ENCODE measurements around the gene GPR107. TPM values are rescaled to one million over a fixed set of nuclear protein-coding genes. Genes with fewer than 3 reads are reported as not detected.

GPR107 gene
- total RNA-seq, 1 experiment from 2014 or later = 8.6 TPM

DNA sequence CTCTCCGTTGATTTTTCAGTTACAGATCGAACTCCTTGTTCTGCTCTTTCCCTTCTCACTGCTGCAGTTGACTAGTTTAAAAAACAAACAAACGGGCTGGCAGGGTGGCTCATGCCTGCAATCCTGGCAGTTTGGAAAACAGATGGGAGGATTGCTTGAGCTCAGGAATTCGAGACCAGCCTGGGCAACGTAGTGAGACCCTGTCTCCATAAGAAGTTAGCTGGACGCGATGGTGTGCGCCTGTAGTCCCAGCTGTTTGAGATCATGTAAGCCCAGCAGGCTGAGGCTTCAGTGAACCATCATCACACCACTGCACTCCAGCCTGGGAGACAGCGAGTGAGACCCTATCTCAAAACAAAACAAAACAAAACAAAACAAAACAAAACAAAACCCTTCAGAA is 67.1 kb downstream of the GPR107 start:
- DNase-seq (ENCODE audit: low spot score) = no peak
- in situ Hi-C loops (cut with HindIII; ENCODE audit: low sequenced_read_pairs) = loop anchor here (10.0 kb wide), 1 partner anchor 124 kb away; no protein-coding TSS in a partner anchor

DNA sequence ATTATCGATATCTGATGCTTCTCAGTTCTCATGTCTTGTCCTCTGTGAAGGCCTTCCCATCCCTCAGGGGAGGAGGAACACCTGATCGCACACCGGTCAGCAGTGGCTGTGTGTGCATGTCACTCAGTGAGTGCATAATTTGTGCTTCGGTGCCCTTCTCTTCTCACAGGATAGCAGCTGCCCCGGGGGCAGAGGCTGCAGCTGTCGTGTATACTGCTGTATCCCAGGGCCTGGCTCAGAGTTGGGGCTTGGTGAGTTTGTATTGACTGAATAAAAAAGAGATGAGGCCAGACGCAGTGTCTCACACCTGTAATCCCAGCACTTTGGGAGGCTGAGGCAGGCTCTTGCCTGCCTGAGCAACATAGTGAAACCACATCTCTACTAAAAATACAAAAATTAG is 68.8 kb downstream of the GPR107 start:
- in situ Hi-C loops (cut with HindIII; ENCODE audit: low sequenced_read_pairs) = loop anchor here (10.0 kb wide), 1 partner anchor 122 kb away; no protein-coding TSS in a partner anchor
- DNase-seq (ENCODE audit: low spot score) = no peak

DNA sequence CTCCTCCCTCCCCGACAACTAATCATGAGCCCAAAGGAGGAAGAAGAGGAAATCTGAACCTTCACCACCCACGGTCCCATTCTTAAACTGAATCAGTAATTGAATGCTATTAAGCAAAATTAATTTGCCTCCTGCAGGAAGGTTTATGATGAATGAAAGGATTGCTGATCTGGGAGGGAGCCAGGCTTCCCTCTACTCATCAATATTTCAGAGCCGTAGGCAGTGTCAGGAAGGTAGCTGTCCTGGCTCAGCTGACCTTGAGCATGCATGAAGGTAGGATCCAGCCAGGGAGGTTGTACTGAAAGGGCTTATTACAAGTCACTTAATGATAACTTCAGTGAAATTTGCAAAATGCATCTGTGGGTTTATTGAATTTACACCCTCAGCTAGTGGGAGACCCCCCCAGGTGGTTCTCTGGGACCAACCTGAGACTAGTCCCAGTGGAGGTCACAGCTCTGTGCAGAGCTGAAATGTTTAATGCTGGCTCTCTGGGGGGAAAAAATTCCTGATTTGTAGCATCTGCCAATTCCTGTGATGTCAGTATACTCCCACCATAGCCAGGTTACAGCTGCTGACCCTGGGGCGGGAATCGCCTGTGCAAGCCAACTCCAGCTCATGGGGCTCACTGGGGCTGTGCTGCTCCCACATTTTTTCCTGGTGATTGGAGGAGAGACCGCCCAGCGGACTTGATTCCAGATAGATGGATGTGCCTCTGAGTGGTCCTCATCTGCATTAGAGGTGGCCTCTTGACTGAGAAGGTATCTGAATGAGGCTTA is 70.6 kb downstream of the GPR107 start:
- in situ Hi-C loops (cut with HindIII; ENCODE audit: low sequenced_read_pairs) = loop anchor here (10.0 kb wide), 1 partner anchor 121 kb away; no protein-coding TSS in a partner anchor
- no peak for DNase-seq (ENCODE audit: low spot score)

DNA sequence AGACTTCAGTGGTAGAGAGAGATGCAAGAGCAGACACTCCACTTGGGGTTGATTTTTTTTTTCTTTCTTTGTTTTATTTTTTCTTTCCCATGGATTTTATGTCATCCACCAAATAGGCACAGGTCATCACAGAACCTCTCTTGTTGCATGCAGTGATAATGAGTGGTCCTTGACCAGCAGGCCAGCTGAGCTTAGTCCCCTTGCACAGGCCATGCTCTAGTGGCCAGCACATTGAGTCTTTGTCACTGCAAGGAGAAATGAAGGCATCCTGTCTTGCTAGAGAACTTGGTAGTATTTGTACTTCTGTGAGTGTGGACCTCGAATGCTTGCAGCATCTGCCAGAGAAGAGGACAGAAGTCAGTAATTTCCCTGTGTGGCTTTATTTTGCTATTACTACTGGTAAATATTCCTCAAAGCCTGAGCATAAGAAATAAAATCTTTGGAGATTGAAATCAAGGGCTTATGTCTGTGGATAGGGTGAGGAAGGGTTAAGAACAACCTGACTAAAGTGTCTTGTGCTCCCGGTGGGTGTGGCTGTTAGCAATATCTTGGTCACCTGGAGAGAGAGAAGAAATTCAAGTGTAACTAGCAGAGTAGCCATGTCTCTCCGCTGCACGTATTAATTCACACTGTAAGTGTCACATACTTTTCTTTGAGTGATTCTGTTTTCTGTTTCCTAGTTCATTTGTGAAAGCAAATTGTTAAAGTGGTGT is 73.2 kb downstream of the GPR107 start:
- in situ Hi-C loops (cut with HindIII; ENCODE audit: low sequenced_read_pairs) = loop anchor here (10.0 kb wide), 1 partner anchor 118 kb away; no protein-coding TSS in a partner anchor
- DNase-seq (ENCODE audit: low spot score) = no peak

DNA sequence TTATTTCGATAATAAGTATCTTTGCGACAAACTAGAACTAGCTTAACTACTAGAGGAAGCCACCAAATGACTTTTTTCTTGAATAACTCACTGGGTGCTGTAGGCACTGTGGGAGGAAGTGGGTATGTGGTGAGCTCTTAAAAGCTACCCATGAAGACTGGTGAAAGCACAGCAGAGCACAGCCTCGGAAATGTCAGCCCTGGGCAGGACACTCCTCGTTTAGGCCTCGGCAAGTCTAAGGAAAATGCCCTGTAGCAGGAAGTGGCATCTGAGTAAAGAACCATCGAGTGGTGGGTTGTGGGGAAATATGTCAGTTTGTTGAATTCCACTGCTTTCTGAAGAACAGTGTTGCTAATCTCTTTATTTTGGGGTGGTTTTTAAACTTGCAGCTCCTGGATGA is 74.5 kb downstream of the GPR107 start:
- in situ Hi-C loops (cut with HindIII; ENCODE audit: low sequenced_read_pairs) = loop anchor here (10.0 kb wide), 1 partner anchor 117 kb away; no protein-coding TSS in a partner anchor

DNA sequence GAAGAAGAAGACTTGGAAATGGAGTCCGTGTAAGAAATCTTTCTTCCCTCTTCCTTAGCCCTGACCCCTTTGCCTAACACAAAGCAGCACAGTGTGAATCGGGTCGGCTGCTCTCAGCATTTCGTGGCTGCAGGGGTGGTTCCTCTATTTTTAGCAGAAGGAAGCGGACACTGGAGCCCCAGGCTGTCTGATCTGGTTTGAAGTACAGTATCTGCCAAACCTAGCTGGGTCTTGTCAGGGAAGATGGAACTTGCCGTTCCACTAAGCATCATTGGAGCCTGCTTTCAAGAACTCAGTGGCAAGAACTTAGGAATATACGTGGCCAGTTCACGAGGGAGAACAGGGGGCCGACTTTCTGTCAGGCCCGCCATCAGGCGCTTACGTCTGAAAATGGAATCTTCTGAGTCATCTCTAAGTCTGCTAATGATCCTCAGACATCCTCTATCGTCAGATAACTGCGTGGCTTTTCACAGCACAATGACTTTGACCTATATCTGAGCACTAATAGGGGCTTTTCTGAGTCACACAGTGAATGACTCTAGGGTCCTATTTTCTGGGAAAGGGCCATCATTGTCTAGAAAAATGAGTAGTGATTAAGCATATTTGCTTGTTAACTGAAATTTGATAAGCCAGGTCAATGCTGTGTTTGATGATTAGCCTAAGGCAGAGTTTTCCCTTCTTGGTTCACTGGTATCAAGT is 75.2 kb downstream of the GPR107 start:
- in situ Hi-C loops (cut with HindIII; ENCODE audit: low sequenced_read_pairs) = loop anchor here (10.0 kb wide), 1 partner anchor 116 kb away; no protein-coding TSS in a partner anchor
- peak; percentile 86 for DNase-seq (ENCODE audit: low spot score)

More for the DNA sequence above, 74.5 kb downstream of the GPR107 start:
- peak; percentile 39 for DNase-seq (ENCODE audit: low spot score)

DNA sequence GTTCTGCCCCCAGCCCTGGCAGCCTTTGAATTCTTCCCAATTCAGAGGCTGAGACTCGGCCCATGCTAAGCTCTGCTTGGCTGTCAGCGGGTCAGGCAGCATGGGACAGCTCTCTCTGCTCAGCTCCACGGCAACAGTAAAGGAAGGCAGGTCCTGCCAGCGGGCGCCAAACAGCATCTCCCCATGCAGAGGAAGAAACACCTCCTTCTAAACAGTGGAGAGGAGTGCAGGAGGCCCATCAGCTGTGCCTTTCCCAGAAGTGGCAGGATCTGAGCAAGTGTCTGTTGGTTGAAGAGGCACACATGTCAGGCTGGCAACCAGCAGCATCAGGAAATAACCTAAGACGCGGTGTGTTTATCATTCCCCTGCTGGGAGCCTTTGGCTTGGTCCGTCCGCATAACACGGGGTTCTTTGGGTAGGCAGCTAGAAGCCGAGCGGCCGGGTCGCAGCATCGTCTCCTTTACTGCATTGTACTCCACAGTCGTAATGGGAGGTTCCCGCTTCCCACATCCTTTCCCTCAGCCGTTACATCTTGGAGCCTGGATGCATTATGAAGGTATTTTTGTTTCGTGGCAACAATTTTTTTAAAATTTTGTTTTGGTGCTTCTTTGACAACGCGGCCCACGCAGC is 75.8 kb downstream of the GPR107 start:
- DNase-seq (ENCODE audit: low spot score) = peak; percentile 86
- in situ Hi-C loops (cut with HindIII; ENCODE audit: low sequenced_read_pairs) = loop anchor here (10.0 kb wide), 1 partner anchor 115 kb away; no protein-coding TSS in a partner anchor

DNA sequence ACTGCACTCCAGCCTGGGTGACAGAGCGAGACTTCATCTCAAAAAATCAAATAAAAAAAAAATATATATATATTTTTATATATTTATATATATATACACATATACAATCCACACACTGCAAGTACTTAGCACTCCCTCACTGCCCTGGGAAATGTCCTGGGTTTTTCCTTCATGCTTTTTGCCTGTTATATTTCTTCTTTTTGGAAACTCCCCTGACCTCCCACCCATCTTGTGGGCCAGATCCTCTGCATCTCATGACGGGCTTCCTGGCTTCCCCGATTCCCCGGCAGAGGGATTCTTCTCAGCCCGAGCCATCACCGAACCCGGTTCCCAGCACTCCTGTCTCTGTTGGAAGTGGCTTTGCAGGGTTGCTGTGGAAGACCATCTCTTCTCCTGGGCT is 79.0 kb downstream of the GPR107 start:
- DNase-seq (ENCODE audit: low spot score) = no peak
- in situ Hi-C loops (cut with HindIII; ENCODE audit: low sequenced_read_pairs) = no loop called here

DNA sequence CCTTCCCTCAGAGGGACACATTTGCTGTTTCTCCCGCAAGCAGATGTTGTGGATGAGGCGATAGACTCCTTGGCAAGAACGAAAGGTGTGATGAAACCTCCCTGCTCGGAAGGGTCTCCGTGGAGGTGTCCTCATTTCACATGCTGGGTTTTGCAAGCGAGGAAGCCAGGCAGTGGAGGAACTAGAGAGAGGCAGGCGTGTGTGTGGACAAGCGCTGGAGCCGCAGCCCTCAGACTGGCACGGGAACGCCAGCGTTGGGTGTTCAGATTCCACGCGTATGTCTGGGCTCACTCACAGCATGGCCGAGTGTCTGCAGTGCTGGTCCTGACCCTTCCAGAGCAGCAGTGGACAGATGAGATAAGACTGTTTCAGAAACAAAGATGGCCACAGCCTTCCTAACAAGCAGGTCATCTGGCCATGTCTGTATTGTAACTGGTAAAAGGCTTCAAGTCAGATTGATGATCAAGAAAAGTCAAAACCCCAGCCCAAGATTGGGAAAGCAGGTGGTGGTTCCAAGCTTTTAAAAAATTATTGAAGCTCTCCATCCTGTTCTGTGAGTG is 83.5 kb downstream of the GPR107 start:
- in situ Hi-C loops (cut with HindIII; ENCODE audit: low sequenced_read_pairs) = no loop called here
- DNase-seq (ENCODE audit: low spot score) = no peak

DNA sequence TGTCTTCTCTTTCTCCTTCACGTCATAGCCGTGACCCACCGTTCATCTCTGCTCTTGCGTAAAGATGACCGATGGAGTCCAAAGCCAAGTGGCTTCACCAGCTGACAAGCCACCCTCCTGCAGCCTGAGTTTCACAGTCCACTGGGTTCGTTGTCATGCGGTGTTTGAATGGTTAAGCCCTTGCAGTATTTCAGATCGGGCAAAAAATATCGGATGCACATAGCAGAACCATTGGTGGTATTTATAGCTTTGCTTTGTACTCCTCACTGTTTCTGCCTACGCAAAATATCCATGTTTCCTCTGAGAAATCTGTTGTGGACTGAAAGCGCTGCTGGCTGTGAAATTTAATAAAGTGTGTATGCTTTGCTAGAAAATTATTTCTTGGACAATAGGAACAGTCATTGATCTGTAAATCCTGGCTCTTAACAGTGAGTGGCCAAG is 84.0 kb downstream of the GPR107 start:
- DNase-seq (ENCODE audit: low spot score) = peak; percentile 55
- in situ Hi-C loops (cut with HindIII; ENCODE audit: low sequenced_read_pairs) = no loop called here

DNA sequence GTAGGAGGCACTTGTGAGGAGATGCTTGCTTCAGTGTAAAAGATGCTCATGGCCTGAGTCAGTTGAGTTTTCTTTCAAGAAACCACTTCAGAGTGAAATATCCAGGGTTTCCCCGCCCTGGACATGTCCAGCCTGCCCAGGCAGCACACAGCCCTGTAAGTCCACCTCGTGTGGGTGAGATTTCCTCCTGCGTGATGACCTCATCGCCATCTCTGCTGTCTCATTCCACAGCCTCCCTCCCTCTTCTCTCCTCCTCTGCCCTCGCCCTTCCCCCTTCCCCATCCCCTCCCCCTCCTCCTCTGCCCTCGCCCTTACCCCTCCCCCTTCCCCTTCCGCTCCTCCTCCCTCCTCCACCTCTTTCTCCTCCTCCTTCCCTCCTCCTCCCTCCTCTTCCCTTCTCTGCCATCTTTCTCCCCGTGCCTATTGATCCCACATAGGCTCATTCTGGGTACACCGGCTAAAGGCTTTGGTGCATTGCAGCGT is 84.5 kb downstream of the GPR107 start:
- peak; percentile 63 for DNase-seq (ENCODE audit: low spot score)
- in situ Hi-C loops (cut with HindIII; ENCODE audit: low sequenced_read_pairs) = no loop called here

DNA sequence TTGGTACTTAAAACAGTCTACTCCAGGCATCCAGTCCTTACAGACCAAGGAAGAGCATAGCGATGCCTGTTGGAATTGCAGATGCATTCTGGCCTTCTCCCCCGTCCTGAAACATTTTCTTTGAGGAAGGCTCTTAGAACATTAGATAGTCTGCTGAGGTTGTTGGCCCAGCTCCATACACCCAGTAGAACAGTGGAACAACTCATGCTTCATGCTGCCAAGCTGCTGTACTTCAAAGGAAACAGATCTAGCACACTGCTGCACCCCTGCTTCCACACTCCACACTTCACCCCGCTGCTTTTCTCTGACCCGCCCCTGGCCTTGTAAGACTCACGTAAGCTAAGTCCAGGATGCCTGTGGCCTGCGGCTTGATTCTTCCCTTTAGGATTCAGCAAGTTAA is 85.1 kb downstream of the GPR107 start:
- peak; percentile 65 for DNase-seq (ENCODE audit: low spot score)

DNA sequence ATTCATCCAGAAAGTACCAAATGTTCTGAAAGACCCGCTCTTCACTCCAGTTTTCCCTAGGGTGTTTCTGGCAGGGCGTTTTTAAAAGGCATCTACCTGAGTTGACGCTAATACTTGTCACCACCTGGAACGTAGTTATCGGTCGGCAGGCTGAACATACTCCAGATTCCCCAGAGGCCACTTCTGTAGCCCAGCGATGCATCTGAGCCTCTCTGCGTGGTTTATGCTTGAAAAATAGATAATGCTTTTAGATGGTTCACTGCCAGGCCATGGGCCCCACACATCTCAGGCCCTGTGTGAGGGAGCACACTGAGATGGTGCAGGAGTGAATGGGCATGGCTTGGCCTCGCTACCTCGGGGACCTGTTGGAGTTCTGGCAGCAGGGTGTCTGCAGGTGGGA is 85.5 kb downstream of the GPR107 start:
- in situ Hi-C loops (cut with HindIII; ENCODE audit: low sequenced_read_pairs) = no loop called here

More for the DNA sequence above, 85.1 kb downstream of the GPR107 start:
- in situ Hi-C loops (cut with HindIII; ENCODE audit: low sequenced_read_pairs) = no loop called here

DNA sequence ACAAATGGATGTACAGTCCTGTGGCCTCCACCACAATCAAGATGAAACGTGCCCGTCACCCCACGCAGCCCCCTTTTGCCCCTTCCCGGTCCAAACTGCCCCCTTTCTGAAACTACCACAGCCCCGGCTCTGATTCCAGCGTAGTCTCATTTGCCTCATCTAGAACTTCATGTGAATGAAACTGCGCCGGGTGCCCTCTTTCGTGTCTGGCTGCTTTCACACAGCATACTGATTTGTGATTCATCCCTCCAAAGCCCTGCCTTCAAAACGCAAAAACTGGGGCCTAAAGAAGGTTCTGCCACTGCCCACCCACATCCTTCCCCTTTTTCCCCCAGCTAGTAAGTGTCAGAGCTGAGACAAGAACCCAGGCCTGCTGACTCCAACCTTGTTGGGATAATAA is 87.0 kb downstream of the GPR107 start:
- in situ Hi-C loops (cut with HindIII; ENCODE audit: low sequenced_read_pairs) = no loop called here
- DNase-seq (ENCODE audit: low spot score) = no peak

More for the DNA sequence above, 85.5 kb downstream of the GPR107 start:
- no peak for DNase-seq (ENCODE audit: low spot score)

DNA sequence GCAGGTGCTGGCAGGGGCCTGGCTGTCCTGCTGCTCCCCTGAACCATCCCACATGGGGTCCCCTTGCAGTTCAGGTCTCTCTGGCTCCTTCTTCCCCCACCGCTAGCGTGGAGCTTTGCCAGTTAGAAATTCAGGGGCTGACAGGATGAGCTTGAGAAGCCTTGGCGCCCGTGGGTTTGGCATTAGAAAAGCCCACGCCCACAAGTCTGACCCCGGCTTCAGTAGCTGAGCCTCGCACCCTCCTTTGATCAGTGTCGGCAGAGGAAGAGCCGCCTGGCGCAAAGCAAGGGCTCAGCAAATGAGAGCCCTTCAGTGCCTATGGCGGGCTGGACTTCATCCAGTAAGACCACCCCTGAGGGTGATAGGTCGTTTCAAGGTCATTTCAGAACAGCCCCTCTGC is 88.3 kb downstream of the GPR107 start:
- DNase-seq (ENCODE audit: low spot score) = no peak
- in situ Hi-C loops (cut with HindIII; ENCODE audit: low sequenced_read_pairs) = no loop called here

DNA sequence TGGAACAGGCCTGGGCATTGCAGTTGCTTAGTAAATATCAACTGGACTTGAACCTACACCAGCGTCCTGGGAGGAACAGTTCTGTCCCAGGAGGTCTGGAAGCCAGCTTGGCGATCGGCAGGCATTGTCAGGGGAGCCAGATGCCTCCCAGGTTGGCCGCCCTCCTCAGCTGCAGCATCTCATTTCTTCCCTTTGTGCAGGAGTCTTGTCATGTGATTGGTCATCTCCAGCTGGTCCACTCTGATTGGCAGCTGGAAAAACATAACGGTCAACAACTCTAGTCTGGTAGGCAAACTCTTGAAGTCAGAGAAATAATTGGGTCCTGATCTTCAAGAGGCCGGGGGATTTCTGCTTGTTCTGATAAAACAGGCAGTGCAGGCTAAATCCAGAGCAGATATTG is 88.9 kb downstream of the GPR107 start:
- no peak for DNase-seq (ENCODE audit: low spot score)
- in situ Hi-C loops (cut with HindIII; ENCODE audit: low sequenced_read_pairs) = no loop called here

DNA sequence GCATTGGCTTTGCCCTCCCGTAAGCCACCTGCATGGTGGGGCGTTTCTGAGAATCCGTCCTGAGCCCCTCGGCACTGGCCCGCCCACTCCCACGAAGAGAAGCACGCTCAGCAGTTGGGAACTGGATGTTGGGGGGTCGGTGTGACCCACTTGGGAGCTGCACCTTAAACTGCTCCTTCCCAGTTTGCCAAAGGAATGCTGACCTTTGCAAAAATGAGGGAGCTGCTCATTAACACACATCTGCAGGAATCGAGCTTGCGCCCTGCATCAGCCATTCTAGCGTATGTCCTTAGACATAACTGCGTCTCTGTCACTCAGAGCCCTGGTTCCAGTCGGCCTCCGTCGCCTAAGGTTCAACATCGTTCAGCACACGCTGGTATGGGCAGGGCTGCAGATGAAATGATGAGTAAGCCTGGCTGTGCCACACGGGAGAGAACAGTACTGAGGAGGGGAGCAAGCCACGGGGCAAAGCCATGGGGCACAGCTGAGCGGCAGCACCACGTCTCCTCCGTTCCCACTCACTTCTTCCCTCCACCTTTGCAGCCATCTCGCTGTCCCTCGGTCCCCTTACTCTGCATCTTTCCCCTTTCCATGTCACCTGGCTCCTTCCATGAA is 89.7 kb downstream of the GPR107 start:
- in situ Hi-C loops (cut with HindIII; ENCODE audit: low sequenced_read_pairs) = no loop called here
- DNase-seq (ENCODE audit: low spot score) = no peak

DNA sequence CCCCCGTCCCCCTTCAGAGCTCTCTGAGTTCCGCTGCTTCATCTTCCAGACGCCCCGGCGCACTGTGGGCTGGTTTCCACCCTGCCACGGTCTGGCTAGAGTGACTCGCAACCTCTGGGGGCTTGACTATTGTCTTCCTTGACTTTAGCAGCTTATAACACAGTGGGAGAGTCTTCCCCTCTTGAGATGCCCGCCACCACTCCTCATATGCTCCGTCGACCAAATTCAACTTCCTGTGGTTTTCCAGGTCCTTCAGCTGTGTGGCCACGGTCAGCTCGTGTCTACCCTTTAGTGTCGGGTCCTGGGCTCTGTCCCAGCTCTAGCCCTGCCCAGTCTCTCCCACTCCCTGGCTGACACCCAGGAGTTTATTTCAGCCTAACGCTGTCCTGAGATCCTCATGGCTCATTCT is 90.3 kb downstream of the GPR107 start:
- in situ Hi-C loops (cut with HindIII; ENCODE audit: low sequenced_read_pairs) = no loop called here
- DNase-seq (ENCODE audit: low spot score) = no peak
